ENCODE measurements around the gene CTSC. TPM values are rescaled to one million over a fixed set of nuclear protein-coding genes. Genes with fewer than 3 reads are reported as not detected.
"Not testable (repeated sequence)": the region's sequence is repeated elsewhere in the genome, so short reads cannot be mapped to it uniquely, and the experiment has no call there.

Gene CTSC
- total RNA-seq, 1 donor from 2014 or later = 84.7 TPM

GRCh38 chr11:88324562-88325345 lies 12.8 kb downstream of the CTSC start:
- H3K4me1 ChIP-seq = peaks cover 30% of the 10 kb centered on the region
- H3K36me3 ChIP-seq = peaks cover 0 to under 1% of the 10 kb centered on the region in 2 donors
- DNase-seq (ENCODE audit: extremely low spot score in 2 of 2) = no peak
- TF ChIP-seq POLR2A (IDR thresholded peaks at IDR 0.05) = no peak
- no peaks in the 10 kb centered on the region for H3K27me3 ChIP-seq
- no peak overlapping the region for H3K27ac ChIP-seq
- H3K4me3 ChIP-seq = no peak overlapping the region
- intact Hi-C loops (cut with DNase I) = no loop called here
- H3K9me3 ChIP-seq = no peaks in the 10 kb centered on the region

GRCh38 chr11:88322881-88323280 lies 14.7 kb downstream of the CTSC start:
- peaks cover 40% of the 10 kb centered on the region for H3K4me1 ChIP-seq
- intact Hi-C loops (cut with DNase I); H3K27ac ChIP-seq; H3K9me3 ChIP-seq; H3K27me3 ChIP-seq; H3K4me3 ChIP-seq; H3K36me3 ChIP-seq; DNase-seq (ENCODE audit: extremely low spot score in 2 of 2): not testable (repeated sequence)

- intact Hi-C loops (cut with DNase I) = not testable (repeated sequence)
Observed at GRCh38 chr11:88321412-88321811, 16.1 kb downstream of the CTSC start.

GRCh38 chr11:88320149-88320559 lies 17.4 kb downstream of the CTSC start:
- intact Hi-C loops (cut with DNase I) = no loop called here
- DNase-seq (ENCODE audit: extremely low spot score in 2 of 2) = no peak
- no peaks in the 10 kb centered on the region for H3K36me3 ChIP-seq

More at GRCh38 chr11:88321412-88321811, 16.1 kb downstream of the CTSC start:
- not testable (repeated sequence) for H3K27ac ChIP-seq; H3K9me3 ChIP-seq; H3K4me3 ChIP-seq; H3K27me3 ChIP-seq; DNase-seq (ENCODE audit: extremely low spot score in 2 of 2); H3K36me3 ChIP-seq
- peaks cover 25% of the 10 kb centered on the region for H3K4me1 ChIP-seq

GRCh38 chr11:88318017-88318416 lies 19.5 kb downstream of the CTSC start:
- DNase-seq (ENCODE audit: extremely low spot score in 2 of 2) = no peak
- no peak for TF ChIP-seq CTCF (IDR thresholded peaks at IDR 0.05)
- TF ChIP-seq POLR2A (IDR thresholded peaks at IDR 0.05) = no peak
- peak in 1 of 2 donors; percentile 53 for TF ChIP-seq POLR2AphosphoS5 (IDR thresholded peaks at IDR 0.05; ENCODE audit: insufficient read depth in 1 of 2, low read depth in 1 of 2)
- no peaks in the 10 kb centered on the region for H3K36me3 ChIP-seq
- no peaks in the 10 kb centered on the region for H3K27me3 ChIP-seq
- intact Hi-C loops (cut with DNase I) = no loop called here
- no peak overlapping the region for H3K27ac ChIP-seq
- H3K4me1 ChIP-seq = peaks cover 47% of the 10 kb centered on the region
- H3K4me3 ChIP-seq = no peak overlapping the region
- H3K9me3 ChIP-seq = no peaks in the 10 kb centered on the region

More at GRCh38 chr11:88320149-88320559, 17.4 kb downstream of the CTSC start:
- Histone ChIP-seq H3K4me3 (no peak overlapping the region), H3K27me3 (no peaks in the 10 kb centered on the region), H3K4me1 (peaks cover 26% of the 10 kb centered on the region), H3K9me3 (no peaks in the 10 kb centered on the region), H3K27ac (no peak overlapping the region)
- TF ChIP-seq POLR2AphosphoS5 (IDR thresholded peaks at IDR 0.05; ENCODE audit: insufficient read depth in 1 of 2, low read depth in 1 of 2) (no peak), CTCF (IDR thresholded peaks at IDR 0.05) (no peak), POLR2A (IDR thresholded peaks at IDR 0.05) (no peak)

GRCh38 chr11:88317536-88317935 lies 20.0 kb downstream of the CTSC start:
- Histone ChIP-seq H3K27ac (no peak overlapping the region), H3K27me3 (no peaks in the 10 kb centered on the region), H3K36me3 (no peaks in the 10 kb centered on the region), H3K4me1 (peaks cover 52% of the 10 kb centered on the region), H3K9me3 (no peaks in the 10 kb centered on the region), H3K4me3 (no peak overlapping the region)
- TF ChIP-seq POLR2A (IDR thresholded peaks at IDR 0.05) (no peak), POLR2AphosphoS5 (IDR thresholded peaks at IDR 0.05; ENCODE audit: insufficient read depth in 1 of 2, low read depth in 1 of 2) (no peak), CTCF (IDR thresholded peaks at IDR 0.05) (no peak)
- no peak for DNase-seq (ENCODE audit: extremely low spot score in 2 of 2)
- intact Hi-C loops (cut with DNase I) = no loop called here
